Thoracic aorta (tissue), 2 donors: Measurements from ENCODE around the gene TRIB2. TPM values are rescaled to one million over a fixed set of nuclear protein-coding genes. Genes with fewer than 3 reads are reported as not detected.

ENCODE experiments used
- ATAC-seq: fragments of 150-250 bp; one replicate; pipeline ENCODE4 v1.8.0; 2017; ENCODE audit warnings: low read depth; ENCODE audit not compliant: insufficient number of reproducible peaks, low FRiP score
- DNase-seq: peaks from one replicate; pipeline ENCODE4 v3.0.0-alpha.2; 2020; ENCODE audit warnings: low spot score
- H3K27ac ChIP-seq, 2 donors: fragments of 200-600 bp; sonication (generic); 1 replicate in 1 of 2; 2 replicates in 1 of 2; pipeline ENCODE4 v1.5.1; 2016; ENCODE audit warnings: mild to moderate bottlenecking in 2 of 2, moderate library complexity in 2 of 2
- H3K27me3 ChIP-seq: fragments of 200-600 bp; sonication (generic); replicated peaks from 2 replicates; pipeline ENCODE4 v1.6.0; 2016; ENCODE audit warnings: mild to moderate bottlenecking; ENCODE audit not compliant: insufficient read depth
- H3K36me3 ChIP-seq: fragments of 200-600 bp; sonication (generic); one replicate; pipeline ENCODE4 v1.5.1; 2016
- H3K4me1 ChIP-seq, 2 donors: fragments of 200-600 bp; sonication (generic); 1 replicate in 1 of 2; 2 replicates in 1 of 2; pipeline versions ENCODE4 v1.5.1 to v1.6.0; 2016; ENCODE audit warnings: low read depth in 2 of 2, mild to moderate bottlenecking in 1 of 2; ENCODE audit not compliant: control insufficient read depth in 1 of 2
- H3K4me3 ChIP-seq: fragments of 200-600 bp; sonication (generic); 2 replicates; pipeline ENCODE4 v1.5.1; 2016; ENCODE audit warnings: mild to moderate bottlenecking
- H3K9me3 ChIP-seq: fragments of 200-600 bp; sonication (generic); 2 replicates; pipeline ENCODE4 v1.5.1; 2016
- CTCF ChIP-seq: fragments of 200-600 bp; sonication (generic); IDR thresholded peaks from one replicate; pipeline ENCODE4 v1.5.1; 2019; ENCODE audit warnings: antibody characterized with exemption
- total RNA-seq, 2 donors: library from RNA; depleted of rRNA; stranded (reverse); fragments of >200 nt; gene quantifications; one replicate each; pipeline versions ENCODE4 v1.1.0 to v1.2.3, GENCODE V29; 2016

The TRIB2 gene
- total RNA-seq, 2 donors from 2014 or later: 81.4 to 85.6 TPM

GRCh38 chr2:12705230-12705629, 11.5 kb upstream of the TRIB2 start:
- Histone ChIP-seq H3K9me3 (no peaks in the 10 kb centered on the region), H3K4me3 (no peak overlapping the region), H3K27ac (no peak overlapping the region), H3K4me1 (peaks cover 8 to 28% of the 10 kb centered on the region in 2 donors), H3K27me3 (no peaks in the 10 kb centered on the region), H3K36me3 (no peaks in the 10 kb centered on the region)
- no peak for TF ChIP-seq CTCF
- DNase-seq: no peak
- no peak for ATAC-seq

- Histone ChIP-seq H3K27ac (no peak overlapping the region), H3K27me3 (no peaks in the 10 kb centered on the region), H3K9me3 (no peaks in the 10 kb centered on the region), H3K4me3 (no peak overlapping the region), H3K36me3 (no peaks in the 10 kb centered on the region), H3K4me1 (peaks cover 8 to 24% of the 10 kb centered on the region in 2 donors)
- DNase-seq (no peak), ATAC-seq (no peak)
- TF ChIP-seq CTCF: no peak
Observed at GRCh38 chr2:12705742-12706141, 11.0 kb upstream of the TRIB2 start.

GRCh38 chr2:12708508-12709206, 8.1 kb upstream of the TRIB2 start:
- ATAC-seq: no peak

GRCh38 chr2:12709207-12709522, 7.6 kb upstream of the TRIB2 start:
- H3K4me3 ChIP-seq: no peak overlapping the region
- no peaks in the 10 kb centered on the region for H3K27me3 ChIP-seq
- H3K27ac ChIP-seq: no peak overlapping the region
- no peak for TF ChIP-seq CTCF
- ATAC-seq: no peak
- no peak for DNase-seq
- H3K36me3 ChIP-seq: no peaks in the 10 kb centered on the region
- peaks cover 3 to 13% of the 10 kb centered on the region in 2 donors for H3K4me1 ChIP-seq
- no peaks in the 10 kb centered on the region for H3K9me3 ChIP-seq

More at GRCh38 chr2:12708508-12709206, 8.1 kb upstream of the TRIB2 start:
- TF ChIP-seq CTCF: no peak
- H3K36me3 ChIP-seq: no peaks in the 10 kb centered on the region
- no peaks in the 10 kb centered on the region for H3K27me3 ChIP-seq
- H3K4me3 ChIP-seq: no peak overlapping the region
- H3K4me1 ChIP-seq: peaks cover 3 to 8% of the 10 kb centered on the region in 2 donors
- no peak for DNase-seq
- no peak overlapping the region for H3K27ac ChIP-seq
- no peaks in the 10 kb centered on the region for H3K9me3 ChIP-seq

GRCh38 chr2:12710301-12710700, 6.4 kb upstream of the TRIB2 start:
- no peak overlapping the region for H3K27ac ChIP-seq
- H3K4me1 ChIP-seq: peaks cover 6 to 22% of the 10 kb centered on the region in 2 donors
- TF ChIP-seq CTCF: no peak
- no peaks in the 10 kb centered on the region for H3K27me3 ChIP-seq
- DNase-seq (no peak), ATAC-seq (no peak)
- no peaks in the 10 kb centered on the region for H3K9me3 ChIP-seq
- H3K4me3 ChIP-seq: no peak overlapping the region
- no peaks in the 10 kb centered on the region for H3K36me3 ChIP-seq
